Erythroblast (primary cell): ENCODE data around the gene MAML2.

ENCODE experiments used
- DNase-seq, 2 experiments: peaks; one replicate each; lab custom pipeline; 2025; lab: John Stamatoyannopoulos, UW
- GATA1 ChIP-seq: IDR thresholded peaks from 2 replicates; pipeline ENCODE4 v1.6.1; 2011; ENCODE audit warnings: low read depth, mild to moderate bottlenecking, control low read depth, low read length, moderate library complexity
- POLR2A ChIP-seq: IDR thresholded peaks from 2 replicates; pipeline ENCODE4 v1.6.1; 2011; ENCODE audit warnings: mild to moderate bottlenecking, low read length

Gene MAML2

GRCh38 chr11:96284917-96285316 is 58.1 kb downstream of the MAML2 start:
- TF ChIP-seq POLR2A = no peak
- TF ChIP-seq GATA1 = no peak

GRCh38 chr11:96284401-96284800 is 58.6 kb downstream of the MAML2 start:
- TF ChIP-seq GATA1 = no peak
- TF ChIP-seq POLR2A = no peak
- no peak for DNase-seq

More at GRCh38 chr11:96284917-96285316, 58.1 kb downstream of the MAML2 start:
- no peak for DNase-seq

- DNase-seq = no peak
- no peak for TF ChIP-seq POLR2A
- no peak for TF ChIP-seq GATA1
Observed at GRCh38 chr11:96282625-96283220, 60.3 kb downstream of the MAML2 start.

- DNase-seq = no peak
- no peak for TF ChIP-seq GATA1
- no peak for TF ChIP-seq POLR2A
Observed at GRCh38 chr11:96280444-96280843, 62.6 kb downstream of the MAML2 start.

GRCh38 chr11:96279896-96280290 is 63.1 kb downstream of the MAML2 start:
- no peak for TF ChIP-seq POLR2A
- TF ChIP-seq GATA1 = no peak
- DNase-seq = no peak

- DNase-seq = peak in 1 of 2 experiments; percentile 20
- TF ChIP-seq POLR2A (no peak), GATA1 (no peak)
Observed at GRCh38 chr11:96279018-96279895, 63.7 kb downstream of the MAML2 start.

- no peak for DNase-seq
- TF ChIP-seq POLR2A = no peak
- no peak for TF ChIP-seq GATA1
Observed at GRCh38 chr11:96278039-96278897, 64.7 kb downstream of the MAML2 start.

- DNase-seq = no peak
- TF ChIP-seq GATA1 (no peak), POLR2A (no peak)
Observed at GRCh38 chr11:96277696-96278038, 65.3 kb downstream of the MAML2 start.

GRCh38 chr11:96276836-96277235 is 66.2 kb downstream of the MAML2 start:
- DNase-seq = no peak
- TF ChIP-seq POLR2A (no peak), GATA1 (no peak)

GRCh38 chr11:96275801-96276594 is 67.0 kb downstream of the MAML2 start:
- DNase-seq = no peak
- TF ChIP-seq GATA1 (no peak), POLR2A (no peak)

GRCh38 chr11:96273507-96273906 is 69.5 kb downstream of the MAML2 start:
- DNase-seq = no peak
- no peak for TF ChIP-seq POLR2A
- no peak for TF ChIP-seq GATA1

GRCh38 chr11:96272529-96273222 is 70.3 kb downstream of the MAML2 start:
- DNase-seq = no peak
- TF ChIP-seq GATA1 (no peak), POLR2A (no peak)
